HS-5 (cell line): Measurements from ENCODE around the gene RTP5.

ENCODE experiments used
- DNase-seq: peaks from one replicate; pipeline ENCODE4 v3.0.0-alpha.2; 2012; ENCODE audit warnings: low read depth

Gene RTP5

DNA sequence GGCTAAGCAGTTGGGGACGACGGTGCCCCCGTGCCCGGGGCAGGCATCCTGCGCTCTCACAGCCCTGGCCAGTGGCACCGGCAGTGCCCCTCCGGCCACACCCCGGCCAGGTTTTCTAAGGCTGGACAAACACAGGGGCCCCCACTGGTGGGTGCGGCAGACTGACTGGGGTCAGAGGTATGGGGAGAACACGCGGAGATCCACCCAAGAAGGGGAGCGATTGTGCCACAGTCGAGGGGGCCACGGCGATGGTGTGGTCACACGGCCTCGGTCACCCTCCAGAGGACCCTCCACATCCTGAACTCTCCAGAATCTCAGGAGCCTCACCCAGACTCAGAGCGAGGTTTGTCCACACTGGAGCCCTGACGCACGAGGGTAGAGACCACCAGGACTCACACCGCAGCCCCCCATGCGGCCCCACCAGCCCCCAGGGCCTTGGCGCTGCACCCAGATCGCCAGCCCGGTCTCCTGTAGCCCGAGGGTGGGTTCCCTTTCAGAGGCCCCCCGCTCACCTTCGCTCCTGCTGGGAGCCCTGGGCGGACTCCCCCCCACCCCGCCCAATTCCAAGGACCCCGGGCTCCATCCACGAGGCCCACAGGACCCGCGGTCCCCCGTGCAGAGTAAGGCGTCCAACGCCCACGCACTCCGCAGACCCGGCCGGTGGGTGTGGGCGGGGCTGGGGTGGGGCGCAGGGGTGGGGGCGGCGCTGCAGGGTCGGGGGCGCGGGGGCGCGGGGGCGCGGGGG lies 26.0 kb upstream of the RTP5 start:
- DNase-seq = no peak

DNA sequence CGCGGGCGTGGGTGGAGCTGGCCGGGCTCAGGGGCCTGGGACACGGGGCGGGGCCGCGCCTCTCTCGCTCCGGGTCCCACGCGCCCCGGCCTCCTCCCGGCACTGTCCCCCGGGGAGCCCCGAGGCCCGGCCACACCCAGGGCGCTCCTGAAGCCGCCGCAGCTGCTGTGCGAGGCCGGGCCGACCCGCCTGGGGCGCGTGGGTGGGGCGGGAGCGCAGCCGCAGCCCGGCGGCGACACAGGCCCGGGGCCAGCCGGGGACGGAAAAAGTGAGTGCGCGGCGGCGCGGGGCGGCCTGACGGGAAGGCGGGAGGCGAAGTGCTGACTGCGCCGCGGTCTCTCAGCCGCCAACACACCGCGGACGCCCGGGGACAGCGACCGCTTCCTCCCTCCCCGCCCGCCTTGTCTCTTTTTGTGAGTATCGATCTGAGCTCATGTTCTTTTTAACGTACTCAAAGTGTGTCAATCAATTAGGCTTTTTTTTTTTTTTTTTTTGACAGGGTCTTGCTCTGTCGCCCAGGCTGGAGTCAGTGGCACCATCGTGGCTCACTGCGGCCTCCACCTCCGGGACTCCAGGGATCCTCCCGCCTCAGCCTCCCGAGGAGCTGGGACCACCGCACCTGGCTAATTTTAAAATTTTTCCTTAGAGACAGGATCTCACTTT lies 25.3 kb upstream of the RTP5 start:
- DNase-seq = no peak

DNA sequence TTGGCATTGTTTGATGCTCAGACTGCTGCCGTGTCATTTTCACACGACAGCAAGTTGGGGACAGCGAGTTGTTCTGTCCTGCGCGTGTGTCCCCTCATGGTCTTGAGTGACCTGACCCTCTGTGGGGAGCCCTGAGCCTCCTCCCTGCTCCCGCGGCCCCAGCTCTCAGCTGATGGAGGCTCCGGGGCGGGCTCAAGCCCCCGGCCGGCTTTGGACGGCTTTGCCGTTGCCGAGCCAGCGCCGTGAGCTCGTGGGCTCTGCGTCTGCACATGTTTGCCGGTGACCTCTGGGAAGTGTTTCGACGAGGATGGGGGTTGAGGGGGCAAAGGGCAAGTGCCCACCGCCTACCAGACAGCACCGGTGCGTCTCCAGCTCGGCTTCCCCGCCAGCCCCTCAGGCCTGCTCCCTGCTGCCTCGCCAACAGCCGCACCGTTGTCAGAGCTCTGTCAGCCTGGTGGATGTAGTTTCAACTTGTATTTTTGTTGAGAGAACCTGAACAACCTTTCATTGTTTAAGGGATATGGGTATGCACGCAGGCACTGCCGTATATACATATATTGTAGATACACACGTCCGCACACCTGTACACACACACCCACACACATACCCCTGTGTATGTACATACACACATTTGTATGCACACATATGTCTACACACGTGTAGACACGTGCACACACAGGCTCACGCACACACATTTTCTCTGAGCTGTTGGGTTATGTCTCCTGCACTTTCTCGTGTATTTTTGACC lies 24.5 kb upstream of the RTP5 start:
- no peak for DNase-seq

DNA sequence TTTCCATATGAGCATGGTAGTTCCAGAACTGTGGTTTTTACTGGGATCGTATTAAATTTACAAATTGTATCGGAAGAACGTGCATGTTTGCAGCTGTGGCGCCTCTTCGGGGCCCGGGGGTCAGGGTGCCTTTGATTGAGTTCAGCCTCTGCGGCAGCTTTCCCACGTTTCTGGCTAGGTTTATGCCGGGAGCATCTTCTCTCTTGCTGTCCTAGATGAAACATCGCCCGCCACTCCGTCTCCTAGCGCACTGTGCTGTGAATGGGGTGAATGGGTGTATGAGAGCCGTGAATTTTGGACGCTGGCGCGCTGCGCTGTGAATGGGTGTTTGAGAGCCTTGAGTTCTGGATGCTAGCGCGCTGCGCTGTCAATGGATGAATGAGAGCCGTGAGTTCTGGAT lies 23.1 kb upstream of the RTP5 start:
- no peak for DNase-seq

DNA sequence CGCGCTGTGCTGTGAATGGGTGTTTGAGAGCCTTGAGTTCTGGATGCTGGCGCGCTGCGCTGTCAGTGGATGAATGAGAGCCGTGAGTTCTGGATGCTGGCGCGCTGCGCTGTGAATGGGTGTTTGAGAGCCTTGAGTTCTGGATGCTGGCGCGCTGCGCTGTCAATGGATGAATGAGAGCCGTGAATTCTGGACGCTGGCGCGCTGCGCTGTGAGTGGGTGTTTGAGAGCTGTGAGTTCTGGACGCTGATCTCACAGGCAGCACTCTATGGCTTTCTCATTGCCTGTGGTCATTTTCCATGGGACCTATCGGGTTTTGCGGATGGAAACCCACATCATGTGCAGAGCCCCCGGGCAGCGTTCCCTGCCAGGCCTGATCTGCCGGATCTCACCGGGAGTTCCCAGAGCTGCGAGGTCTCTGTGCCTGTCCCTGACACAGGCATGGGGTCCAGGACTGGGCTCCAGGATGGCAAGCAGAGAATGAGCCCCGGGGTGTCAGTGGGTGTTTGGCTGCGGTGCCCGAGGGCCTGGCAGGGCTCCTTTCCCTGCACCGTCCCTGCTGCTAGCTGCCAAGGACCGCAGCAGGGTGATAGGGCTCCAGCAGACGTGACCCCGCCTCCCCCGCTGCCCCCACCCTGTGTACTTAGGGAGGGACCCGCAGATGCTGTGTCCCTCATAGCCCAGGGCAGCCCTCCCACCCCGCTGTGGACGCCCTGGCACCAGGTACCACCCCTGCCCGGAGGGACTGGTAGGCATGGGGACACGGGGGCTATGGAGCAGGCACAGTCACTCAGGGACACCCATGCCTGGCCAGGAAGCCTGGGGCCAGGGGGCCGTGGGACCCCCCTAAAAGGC lies 20.5 kb upstream of the RTP5 start:
- no peak for DNase-seq

DNA sequence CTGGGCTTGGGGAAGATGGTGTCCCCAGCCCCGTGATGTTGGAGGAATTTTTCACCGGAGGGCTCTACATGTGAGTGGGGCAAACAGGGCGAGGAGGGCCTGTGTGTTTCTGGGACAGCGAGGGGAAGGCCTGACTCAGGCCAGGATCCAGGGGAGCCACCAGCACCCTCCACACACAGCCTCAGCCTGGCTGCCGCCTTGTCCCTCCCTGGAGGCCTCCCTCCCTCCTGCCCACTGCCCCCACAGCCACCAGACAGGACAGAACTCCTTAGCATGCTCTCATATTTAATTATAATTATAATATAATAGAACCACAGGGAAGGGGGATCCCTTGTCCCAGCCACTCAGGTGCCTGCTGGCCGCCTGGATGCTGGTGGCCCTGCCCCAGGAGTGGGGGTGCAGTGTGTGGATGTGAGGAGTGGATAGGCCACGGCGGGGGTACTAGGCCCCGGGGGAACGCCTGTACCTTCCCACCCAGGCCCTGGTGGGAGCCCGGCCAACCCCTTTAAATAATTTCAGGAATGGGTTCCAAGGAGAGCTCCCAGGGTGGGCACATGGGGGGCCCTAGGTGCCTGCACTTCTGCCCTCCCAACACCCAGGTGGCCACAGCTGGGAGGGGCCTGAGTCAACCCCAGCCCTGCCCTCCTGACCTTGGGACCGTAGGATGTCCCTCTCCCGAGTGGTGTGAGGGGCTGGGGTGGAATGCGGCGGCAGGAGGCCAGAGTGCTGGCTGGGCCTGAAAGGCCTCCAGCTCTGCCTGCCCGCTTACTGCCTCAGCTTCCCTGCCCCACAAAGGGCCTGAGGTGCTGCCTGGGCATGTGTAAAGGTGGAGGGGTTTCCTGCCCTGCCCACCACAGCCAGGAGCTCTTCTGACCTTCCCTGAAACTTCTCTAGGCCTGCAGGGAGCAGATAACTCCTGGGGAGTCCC lies 19.6 kb upstream of the RTP5 start:
- no peak for DNase-seq

DNA sequence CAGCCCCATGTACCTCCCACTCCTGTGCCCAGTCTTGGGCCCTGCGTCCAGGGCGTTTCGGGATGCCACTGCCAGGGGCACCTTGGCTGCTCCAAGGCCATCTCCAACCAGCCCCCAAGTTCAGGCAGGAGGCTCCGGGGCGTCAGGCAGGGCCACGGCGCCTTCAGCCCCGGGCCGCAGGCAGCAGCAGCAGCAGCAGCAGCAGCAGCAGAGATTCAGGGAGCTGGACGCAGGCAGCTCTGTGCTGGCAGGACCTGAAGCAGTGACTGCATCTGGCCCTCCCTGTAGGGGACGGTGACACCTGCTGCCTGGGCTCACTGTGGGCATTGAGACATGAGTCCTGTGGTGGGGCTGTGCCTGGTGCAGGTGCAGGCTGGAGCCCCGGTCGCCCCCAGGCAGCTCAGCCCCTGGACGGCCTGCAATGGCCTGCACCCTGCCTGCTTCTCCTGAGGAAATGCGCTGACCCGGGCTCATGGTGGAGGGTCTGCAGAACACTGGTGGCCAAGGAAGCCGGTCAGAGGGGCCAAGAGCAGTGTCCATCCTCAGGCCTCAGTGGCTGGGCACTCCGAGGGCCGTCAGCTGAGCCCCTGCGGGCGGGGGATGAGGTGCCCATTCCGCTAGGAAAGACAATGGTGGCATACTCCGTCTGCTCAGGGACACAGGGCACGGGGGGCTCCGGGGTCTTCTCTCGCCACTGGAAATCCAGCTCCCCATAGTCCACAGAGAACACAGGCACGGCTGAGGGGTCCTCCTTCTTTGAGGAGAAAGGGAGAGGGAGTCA lies 18.8 kb upstream of the RTP5 start:
- no peak for DNase-seq

DNA sequence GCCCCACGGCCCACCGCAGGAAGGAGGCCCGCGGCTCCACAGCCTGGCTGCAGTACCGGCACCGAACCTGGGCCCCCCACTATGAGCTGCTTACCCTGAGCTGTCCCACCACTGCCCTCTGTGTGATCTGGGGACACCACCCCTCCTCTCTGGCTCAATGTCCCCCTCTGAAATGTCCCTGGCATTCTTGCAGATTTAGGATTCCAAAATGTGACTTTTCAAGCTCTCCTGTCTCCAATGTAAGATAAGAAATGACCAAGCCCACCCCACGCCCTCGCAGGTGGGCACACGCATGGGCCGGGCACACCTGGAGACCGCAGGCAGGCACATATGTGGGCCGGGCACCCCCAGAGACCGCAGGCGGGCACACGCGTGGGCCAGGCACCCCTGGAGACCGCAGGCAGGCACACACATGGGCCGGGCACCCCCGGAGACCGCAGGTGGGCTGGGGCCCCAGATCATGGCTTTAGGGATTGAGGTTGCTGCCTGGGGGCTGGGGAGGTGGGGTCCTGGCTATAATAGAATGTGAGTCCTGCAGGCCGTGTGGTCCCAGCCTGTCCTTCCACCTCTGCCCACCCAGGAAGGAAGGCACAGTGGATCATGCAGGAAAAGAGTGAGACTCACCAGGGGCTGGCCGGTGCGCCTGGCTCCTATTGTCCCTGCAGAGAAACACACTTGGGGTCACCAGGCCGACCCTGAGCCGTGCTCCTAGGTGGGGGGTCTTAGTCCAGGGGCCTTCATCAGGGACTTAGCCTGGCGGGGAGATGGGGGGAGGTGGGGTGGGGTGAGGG lies 18.0 kb upstream of the RTP5 start:
- DNase-seq = no peak

DNA sequence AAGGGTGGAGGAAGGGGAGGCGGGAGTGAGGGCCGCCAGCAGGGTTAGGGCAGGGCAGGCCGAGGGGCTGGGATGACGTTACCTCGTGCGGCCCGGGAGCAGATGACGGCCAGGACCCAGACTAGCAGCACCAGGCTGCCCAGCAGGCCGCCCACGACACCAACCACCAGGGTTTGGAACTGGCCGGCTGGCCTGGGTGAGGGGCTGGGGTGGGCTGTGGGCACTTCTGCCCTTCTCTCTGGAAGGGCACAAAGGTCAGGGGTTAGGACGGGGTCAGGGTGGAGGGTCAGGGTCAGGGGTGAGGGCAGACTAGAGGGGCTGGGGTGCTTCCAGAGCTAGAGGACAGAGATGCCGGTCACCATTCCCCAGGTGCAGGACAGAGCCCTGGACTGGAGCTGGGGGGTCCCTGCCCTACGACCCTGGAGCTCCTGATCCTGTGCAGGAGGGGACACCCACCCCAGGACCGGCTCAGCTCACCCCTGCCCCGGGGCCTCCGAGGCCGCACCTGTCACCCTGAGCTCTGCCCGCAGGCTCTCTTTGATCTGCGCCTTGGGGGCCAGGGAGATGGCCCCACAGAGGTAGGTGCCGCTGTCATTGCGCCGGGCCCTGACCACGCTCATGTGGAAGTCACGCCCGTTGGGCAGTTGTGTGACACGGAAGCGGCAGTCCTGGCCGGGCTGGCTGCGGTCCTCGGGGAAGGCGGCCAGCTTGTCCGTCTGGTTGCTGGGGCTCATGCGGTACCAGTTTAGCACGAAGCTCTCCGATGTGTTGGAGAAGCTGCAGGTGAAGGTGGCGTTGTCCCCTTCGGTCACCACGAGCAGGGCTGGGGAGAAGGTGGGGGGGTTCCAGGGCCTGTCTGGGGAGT lies 17.2 kb upstream of the RTP5 start:
- no peak for DNase-seq

DNA sequence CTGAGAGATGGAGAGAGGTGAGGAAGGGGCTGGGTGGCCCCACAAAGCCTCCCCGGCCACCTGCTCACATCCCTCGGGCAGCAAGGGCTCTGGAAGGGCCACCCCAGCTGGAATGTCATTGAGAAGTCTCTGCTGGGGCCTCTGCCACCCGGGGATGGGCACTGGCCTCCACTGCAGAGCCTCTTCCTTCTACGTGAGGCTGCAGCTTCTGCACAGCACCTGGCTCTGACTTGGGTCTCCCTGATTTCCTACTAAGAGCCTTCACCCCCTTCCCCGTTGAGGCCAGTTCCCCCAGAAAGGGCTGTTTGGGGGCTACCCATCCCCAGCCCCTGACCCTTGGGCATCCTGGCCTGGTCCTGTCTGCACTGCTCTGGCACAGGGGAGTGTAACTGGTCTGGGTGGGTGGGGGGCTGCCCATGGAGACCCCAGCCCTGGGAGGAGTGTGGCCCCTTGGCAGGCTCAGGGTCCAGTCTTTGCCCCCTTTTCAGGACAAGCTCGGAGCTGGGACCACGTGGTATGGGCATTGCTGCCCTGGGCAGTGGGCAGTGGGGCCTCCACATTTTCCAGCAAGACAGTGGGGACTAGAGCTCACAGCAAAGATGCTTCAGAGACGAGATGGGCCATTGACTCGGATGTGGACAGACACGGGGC lies 16.4 kb upstream of the RTP5 start:
- DNase-seq = no peak

DNA sequence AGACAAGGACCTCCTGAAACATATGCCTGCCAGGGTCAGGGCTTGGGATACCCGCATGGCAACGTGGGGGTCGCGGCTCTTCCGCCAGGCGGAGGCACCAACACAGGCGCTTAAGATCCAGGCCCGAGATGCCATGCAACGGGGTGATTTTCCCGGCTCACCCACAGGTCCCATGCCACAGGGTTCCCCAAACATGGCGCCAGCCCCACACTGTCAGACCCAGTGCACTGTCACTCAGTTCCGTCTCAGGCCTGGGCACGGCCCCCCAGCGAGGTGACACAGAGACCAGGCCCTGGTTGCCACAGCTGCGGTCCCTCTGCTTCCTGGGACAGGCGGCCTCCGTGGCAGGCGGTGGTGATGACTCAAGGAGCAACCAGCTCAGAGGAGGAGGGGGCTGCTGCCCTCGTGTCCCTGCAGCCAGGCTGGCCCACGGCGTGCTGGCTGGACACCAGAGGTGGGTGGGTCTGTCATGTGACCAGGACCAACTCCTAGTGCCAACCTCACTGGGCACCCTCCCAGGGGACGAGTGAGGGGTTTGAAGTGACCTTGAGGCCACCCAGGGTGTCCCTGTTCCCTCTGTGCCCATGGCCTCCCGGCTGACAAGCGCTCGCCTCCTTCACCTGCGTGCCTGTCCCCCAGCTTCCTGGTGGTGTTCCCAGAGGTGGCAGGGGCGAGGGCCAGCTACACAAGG lies 15.7 kb upstream of the RTP5 start:
- DNase-seq = no peak

DNA sequence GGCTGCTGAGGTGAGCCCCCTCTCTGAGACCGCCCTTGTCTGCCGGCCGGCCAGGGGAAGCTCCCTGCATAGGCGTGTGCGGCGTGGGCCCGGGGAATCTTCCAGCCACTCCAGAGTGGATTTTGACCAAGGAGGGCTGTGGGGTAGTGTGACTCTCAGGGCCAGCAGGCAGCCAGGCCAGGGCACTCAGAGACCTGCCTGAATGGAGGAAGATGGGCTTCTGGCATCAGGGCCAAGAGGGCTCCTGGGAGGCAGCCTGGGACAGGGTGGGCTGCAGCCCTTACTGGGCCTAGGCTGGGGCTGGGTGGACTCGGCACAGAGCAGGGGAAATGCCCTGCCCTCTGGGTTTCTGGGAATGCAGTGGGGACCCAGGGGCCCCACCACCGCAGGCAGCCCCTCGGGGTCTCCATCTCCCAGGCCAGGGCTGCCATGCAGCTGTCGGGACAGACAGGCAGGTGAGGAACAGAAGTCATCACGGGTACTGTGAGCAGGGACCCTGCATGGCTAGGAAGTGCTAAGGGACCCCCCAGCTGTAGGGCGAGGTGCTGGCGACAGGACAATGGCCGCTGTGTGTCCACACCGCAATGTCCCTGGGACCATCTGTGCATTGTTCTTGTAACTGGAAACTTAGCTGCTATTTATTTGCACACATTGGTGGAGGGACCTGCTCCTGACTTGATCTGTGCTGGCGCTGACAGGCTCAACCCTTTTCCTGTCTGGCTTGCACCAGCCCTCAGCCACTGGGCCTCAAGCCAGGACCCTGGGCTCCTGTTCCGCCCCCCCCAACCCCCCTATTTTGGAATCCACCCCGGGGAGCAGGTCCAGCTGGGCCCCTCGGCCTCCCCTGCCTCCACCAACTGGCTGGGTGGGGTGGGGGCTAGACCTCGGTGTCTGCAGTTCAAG lies 14.9 kb upstream of the RTP5 start:
- DNase-seq = no peak

DNA sequence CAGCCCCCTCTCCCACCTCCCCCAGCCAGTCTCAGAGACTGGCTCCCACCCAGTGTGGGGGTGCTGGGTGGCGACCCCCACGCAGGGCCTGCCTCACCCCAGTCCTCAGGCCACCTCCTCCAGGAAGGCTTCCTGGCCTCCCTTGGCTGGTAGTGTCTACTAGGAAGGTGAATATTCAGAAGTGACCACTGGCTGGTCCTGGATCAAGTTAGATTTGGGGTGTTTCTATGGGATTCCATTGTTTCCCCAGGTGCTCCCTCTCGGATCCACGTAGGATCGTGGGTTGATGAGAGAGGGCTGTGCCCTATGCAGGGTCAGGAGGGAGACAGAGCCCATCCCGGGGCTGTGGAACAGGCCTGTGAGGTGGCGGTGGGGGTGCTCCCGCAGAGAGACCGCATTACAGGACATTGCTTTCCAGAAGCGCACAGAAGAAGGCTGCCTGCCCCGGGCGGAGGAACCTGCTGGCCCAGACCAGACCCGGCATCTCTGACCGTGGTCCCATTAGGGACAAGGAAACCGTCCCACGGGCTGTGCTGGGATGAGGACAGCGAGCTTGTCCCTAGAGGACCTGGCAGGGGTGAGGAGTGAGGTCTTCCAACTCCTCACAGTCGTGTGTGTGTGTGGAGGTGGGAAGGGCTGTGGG lies 14.2 kb upstream of the RTP5 start:
- no peak for DNase-seq

DNA sequence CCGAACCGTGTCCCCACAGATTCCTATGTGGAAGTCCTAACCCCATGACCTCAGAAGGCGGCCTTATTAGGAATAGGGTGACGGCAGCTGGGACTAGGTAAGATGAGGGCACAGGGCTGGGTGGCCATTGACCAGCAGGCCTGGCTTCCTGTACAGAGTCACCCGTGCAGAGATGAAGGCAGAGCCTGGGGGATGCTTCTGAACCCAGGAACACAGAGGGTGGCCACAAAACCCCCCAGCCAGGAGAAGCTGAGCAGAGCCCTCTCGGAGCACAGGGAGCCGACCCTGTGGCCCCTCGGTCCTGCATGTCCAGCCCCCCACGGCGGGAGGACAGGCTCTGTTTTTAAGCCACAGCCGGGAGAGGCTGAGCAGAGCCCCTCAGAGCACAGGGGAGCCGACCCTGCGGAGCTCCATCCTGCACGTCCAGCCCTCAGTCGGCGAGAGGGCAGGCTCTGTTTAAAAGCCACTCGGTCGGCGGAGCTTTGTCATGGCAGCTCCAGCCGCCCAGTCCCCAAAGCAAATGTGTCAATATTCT lies 13.6 kb upstream of the RTP5 start:
- DNase-seq = no peak

DNA sequence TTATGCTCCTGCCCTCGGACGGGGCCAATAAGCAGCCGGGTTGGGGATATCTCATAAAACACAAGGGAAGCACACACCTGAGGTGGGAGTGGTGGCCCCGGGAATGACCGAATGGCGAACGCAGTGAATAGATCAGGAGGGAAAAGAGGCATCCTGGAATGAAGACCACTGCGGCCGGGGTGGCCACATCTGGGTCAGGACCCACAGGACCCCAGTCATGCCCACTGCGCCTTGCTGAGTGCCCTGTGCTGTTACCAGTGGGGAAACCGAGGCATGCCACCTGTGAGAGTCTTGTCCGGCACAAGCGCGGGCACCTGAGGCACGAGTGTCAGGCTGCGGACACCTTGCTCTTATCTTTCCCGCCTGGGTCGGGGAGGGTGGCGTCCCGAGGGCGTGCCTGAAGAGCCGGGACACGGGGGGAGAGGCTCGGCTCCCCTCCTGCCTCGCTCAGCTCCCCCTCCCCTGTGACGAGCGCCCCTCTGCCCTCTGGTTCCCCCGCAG lies 12.4 kb upstream of the RTP5 start:
- no peak for DNase-seq
